Skeletal muscle tissue (tissue), 4 donors: ENCODE results near the gene GPR171. TPM values are rescaled to one million over a fixed set of nuclear protein-coding genes. Genes with fewer than 3 reads are reported as not detected.
A peak's percentile ranks its signal among the peaks of the same experiment; 100 is the strongest.
"Not testable (repeated sequence)": the region's sequence is repeated elsewhere in the genome, so short reads cannot be mapped to it uniquely, and the experiment has no call there.

Source experiments
- H3K27ac ChIP-seq: one replicate; pipeline ENCODE4 v1.7.0; 2013; ENCODE audit warnings: mild to moderate bottlenecking, low read depth, low read length, inconsistent platforms
- H3K27me3 ChIP-seq, 3 donors: one replicate each; pipeline ENCODE4 v1.7.0; 2013; ENCODE audit warnings: low read length in 3 of 3; ENCODE audit not compliant: control insufficient read depth in 3 of 3, insufficient read depth in 3 of 3
- H3K36me3 ChIP-seq, 3 donors: one replicate each; pipeline ENCODE4 v1.7.0; 2013; ENCODE audit warnings: low read length in 3 of 3; ENCODE audit not compliant: control insufficient read depth in 3 of 3, insufficient read depth in 3 of 3
- H3K4me1 ChIP-seq, 3 donors: one replicate each; pipeline ENCODE4 v1.7.0; 2013; ENCODE audit warnings: low read length in 3 of 3, mild to moderate bottlenecking in 3 of 3; ENCODE audit not compliant: control insufficient read depth in 3 of 3, insufficient read depth in 3 of 3
- H3K4me3 ChIP-seq, 3 donors: one replicate each; pipeline ENCODE4 v1.7.0; 2013; ENCODE audit warnings: low read length in 3 of 3
- H3K9ac ChIP-seq, 3 donors: one replicate each; pipeline ENCODE4 v1.7.0; 2013; ENCODE audit warnings: low read length in 3 of 3, mild to moderate bottlenecking in 3 of 3, moderate library complexity in 2 of 3, low read depth in 1 of 3
- H3K9me3 ChIP-seq, 3 donors: one replicate each; pipeline ENCODE4 v1.7.0; 2013; ENCODE audit warnings: low read length in 3 of 3; ENCODE audit not compliant: control insufficient read depth in 3 of 3
- total RNA-seq: library from RNA; depleted of rRNA; stranded (reverse); fragments of >200 nt; gene quantifications from one replicate; pipeline ENCODE4 v1.2.3, GENCODE V29; 2014
- donor health status: Osteomylitis.

Gene GPR171
- total RNA-seq, 1 donor from 2014 or later, result 1.6 TPM

DNA sequence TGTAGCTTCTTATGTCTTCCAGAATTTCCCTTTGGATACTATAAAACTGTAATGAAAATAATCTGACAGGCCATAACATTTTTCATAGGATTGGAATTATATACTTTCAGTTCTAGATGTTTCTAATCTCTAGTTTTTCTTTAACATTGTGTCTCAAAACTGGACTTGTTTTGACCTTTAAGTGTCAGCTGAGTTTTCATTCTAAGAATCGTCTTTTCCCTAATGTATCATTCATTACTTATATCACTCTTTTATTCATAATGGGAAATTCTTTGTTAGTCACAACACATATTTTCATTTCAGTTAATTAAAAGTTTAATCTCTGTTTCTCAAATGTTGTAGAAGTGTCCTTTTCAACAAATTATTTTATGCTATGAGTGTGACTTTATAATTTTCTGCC lies 11.9 kb downstream of the GPR171 start:
- Histone ChIP-seq H3K9ac (no peak overlapping the region), H3K36me3 (no peaks in the 10 kb centered on the region), H3K9me3 (no peaks in the 10 kb centered on the region), H3K4me1 (no peaks in the 10 kb centered on the region), H3K4me3 (no peak overlapping the region), H3K27ac (no peak overlapping the region), H3K27me3 (no peaks in the 10 kb centered on the region)

DNA sequence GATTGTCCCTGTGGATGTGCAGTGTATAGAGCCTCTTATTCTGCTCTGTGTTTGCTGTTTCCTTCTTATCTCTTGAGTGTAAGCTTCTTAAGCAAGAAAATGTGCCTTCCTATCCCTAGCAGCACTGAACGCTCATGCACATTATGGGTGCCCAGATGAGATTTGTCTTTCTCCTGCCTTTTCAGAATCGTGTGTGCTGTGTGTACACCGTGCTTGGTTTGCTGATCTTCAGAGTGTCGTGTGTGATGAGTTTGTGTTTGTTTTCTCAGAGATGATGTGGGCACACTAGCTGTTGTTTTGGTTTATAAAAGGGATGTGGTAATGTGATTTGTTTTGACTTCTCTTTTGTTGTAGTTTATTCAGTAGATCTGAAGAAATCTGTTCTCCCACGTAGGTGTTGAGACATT lies 19.7 kb downstream of the GPR171 start:
- H3K27ac ChIP-seq, result no peak overlapping the region
- H3K27me3 ChIP-seq, result no peaks in the 10 kb centered on the region
- H3K9ac ChIP-seq, result no peak overlapping the region
- no peaks in the 10 kb centered on the region for H3K36me3 ChIP-seq
- no peaks in the 10 kb centered on the region for H3K4me1 ChIP-seq
- H3K9me3 ChIP-seq, result no peaks in the 10 kb centered on the region
- H3K4me3 ChIP-seq, result no peak overlapping the region

DNA sequence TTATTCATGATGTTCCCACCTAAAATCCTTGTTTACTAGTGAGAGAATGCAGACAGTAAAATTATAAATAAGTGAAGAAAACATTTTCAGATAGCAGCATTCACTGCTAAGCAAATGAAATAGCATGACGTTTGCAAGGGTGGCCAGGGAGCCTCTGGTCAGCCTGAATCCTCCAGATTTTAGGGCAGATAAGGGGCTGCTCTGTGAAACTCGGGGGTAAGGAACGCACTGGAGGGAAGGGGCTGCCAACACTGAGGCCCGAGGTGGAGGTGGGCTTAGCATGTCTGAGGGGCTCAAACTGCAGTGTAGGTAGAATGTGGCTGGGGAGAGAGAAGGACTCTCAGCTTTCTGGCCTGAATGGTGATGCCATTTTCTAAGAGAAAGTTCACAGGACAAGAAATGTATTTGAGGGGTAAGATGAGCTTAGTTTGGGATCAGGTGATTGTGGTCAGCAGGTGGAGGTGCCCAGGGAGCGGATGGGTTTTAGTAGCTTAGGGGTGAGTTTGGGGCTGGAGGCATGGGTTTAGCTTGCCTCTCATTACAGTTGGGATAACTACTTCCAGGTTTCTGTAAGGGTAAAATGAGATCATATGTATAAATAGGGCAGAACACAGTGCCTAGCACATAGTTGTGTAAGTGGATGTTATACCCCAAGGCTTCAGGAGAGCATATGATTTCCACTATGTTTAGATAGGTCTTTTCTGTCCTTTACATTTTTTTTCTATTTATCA lies 20.5 kb downstream of the GPR171 start:
- Histone ChIP-seq H3K9me3 (no peaks in the 10 kb centered on the region), H3K4me3 (no peak overlapping the region), H3K4me1 (no peaks in the 10 kb centered on the region), H3K27ac (no peak overlapping the region), H3K9ac (no peak overlapping the region), H3K36me3 (no peaks in the 10 kb centered on the region), H3K27me3 (no peaks in the 10 kb centered on the region)

DNA sequence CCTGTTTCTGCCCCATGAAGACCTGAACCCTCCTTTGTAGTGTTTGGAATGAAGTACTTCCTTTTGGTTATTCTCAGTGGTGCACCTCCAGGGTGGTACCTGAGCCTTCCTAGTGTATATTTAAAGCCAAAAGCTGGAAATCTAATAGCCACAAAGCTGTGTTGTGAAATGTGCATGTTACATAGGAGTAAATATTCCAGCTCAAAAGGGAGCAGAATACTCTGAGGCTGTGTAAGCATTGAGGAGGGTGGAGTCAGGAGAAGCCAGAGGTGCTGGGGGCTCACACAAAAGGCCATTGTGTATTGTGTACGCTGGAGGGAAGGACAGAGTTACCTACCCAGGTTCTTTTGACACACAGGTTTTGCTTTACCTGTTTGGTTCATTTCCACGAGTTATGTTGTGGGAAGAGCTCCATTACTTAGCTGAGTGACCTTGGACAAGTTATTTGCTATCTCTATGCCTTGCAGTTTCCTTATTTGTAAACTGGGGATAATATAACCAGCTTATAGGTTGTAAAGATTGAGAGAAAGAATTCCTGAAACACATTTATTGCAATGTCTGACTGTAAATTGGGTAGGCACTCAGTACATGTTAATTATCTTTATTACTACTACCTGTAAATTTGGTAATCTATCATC lies 24.7 kb downstream of the GPR171 start:
- H3K9me3 ChIP-seq, result no peaks in the 10 kb centered on the region
- no peak overlapping the region for H3K27ac ChIP-seq
- H3K36me3 ChIP-seq, result no peaks in the 10 kb centered on the region
- no peaks in the 10 kb centered on the region for H3K4me1 ChIP-seq
- H3K9ac ChIP-seq, result no peak overlapping the region
- H3K4me3 ChIP-seq, result no peak overlapping the region
- no peaks in the 10 kb centered on the region for H3K27me3 ChIP-seq

DNA sequence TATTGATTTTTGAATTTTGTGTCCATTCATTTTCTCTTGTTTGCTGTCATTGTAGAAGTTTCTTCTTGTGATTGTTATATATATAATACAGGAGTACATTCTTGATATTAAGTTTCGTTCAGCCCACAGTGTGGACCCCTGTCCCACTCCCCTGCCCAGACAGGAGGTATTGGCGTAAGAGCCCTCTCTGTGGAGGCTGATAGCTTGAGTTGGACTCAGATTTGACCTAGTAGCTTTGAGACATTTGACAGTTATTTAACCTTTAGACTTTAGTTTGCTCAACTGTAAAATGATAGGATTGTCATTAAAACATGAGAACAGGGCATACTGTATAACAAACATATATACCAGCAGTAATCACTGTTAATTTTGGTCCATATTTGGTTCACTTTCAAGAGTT lies 27.1 kb downstream of the GPR171 start:
- Histone ChIP-seq H3K4me3 (no peak overlapping the region), H3K4me1 (peaks cover 0 to 2% (median 0%) of the 10 kb centered on the region in 3 donors), H3K9ac (no peak overlapping the region), H3K36me3 (no peaks in the 10 kb centered on the region), H3K27me3 (no peaks in the 10 kb centered on the region), H3K9me3 (no peaks in the 10 kb centered on the region), H3K27ac (no peak overlapping the region)

DNA sequence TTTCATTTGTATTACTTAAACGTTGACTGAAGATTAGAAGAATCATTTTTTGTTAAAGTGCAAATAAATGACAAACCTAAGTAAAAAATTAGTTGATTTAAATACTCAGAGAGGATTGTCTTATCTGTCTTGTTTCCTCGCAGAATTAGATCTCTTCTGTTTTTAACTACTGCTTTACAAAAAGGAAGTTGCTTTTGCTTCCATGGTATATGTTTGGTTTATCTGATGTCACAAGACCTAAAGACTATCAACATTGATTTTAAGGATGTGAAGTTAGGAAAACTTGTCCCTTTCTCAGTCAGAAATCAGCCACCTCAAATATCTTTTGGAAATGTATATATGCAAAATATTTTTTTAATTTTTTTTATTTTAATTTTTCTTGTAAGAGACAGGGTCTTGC lies 28.7 kb downstream of the GPR171 start:
- no peak overlapping the region for H3K27ac ChIP-seq
- H3K4me3 ChIP-seq, result no peak overlapping the region
- no peak overlapping the region for H3K9ac ChIP-seq
- peaks cover 0 to 13% (median 7%) of the 10 kb centered on the region in 3 donors for H3K4me1 ChIP-seq
- H3K36me3 ChIP-seq, result no peaks in the 10 kb centered on the region
- H3K9me3 ChIP-seq, result no peaks in the 10 kb centered on the region
- no peaks in the 10 kb centered on the region for H3K27me3 ChIP-seq

DNA sequence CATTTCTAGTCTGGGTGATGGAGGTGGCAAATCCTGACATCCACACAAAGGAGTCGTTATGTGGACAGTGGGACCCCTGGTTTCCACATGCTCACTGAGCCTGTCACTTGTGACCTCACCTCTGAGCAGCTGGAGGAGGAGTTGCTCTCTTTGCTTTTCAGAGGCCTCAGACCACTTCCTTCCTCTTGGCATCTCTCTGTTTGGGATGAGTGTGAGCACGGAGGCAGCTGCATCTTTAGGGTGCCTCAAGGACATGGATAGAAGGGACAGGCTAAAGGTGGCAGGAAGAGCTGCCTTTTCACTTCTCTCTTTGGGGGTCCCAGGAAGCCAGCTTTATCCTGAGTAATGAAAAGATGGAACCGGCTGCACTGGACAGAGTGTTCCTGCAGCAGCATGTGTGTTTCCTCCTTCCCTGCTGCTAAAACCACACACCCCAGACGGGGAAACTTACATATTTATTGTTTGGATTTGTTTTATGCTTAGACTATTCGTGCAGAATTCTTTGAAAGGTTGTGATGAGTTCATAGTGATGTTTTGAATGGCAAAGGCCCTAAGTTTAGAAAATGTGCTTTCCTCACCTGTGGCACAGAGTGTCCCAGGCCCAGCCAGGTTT lies 31.8 kb downstream of the GPR171 start:
- Histone ChIP-seq H3K4me1 (peaks cover 4 to 13% (median 7%) of the 10 kb centered on the region in 3 donors), H3K9ac (no peak overlapping the region), H3K27me3 (no peaks in the 10 kb centered on the region), H3K36me3 (no peaks in the 10 kb centered on the region), H3K9me3 (no peaks in the 10 kb centered on the region), H3K4me3 (no peak overlapping the region), H3K27ac (peak overlapping the region; percentile 38)

DNA sequence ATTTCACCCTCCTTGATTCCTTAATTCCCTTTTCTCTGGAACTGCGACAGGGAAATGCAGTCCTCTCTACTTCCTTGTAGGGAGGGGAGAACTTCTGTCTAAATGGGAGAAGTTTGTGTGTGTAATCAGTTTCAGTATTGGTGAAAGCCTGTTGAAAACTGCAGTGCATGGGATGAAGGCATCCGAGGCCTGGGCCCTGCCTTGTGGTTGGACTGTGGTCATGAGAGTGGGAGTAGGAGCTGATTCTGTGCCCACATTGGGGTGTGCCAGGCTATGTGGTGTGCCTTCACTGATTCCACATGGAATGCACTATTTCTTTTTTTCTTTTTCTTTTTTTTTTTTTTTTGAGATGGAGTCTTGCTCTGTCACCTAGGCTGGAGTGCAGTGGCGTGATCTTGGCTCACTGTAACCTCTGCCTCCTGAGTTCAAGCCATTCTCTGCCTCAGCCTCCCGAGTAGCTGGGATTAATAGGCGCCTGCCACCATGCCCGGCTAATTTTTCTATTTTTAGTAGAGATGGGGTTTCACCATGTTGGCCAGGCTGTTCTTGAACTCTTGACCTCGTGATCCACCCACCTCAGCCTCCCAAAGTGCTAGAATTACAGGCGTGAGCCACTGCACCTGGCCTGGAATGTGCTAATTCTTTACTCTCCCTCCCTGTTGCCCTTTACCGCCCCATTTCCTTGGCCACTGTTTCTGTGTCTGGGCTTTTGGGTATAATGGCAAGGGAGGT lies 32.9 kb downstream of the GPR171 start:
- not testable (repeated sequence) for H3K4me3 ChIP-seq, H3K36me3 ChIP-seq, H3K27me3 ChIP-seq, H3K9ac ChIP-seq, H3K9me3 ChIP-seq
- peak overlapping the region; percentile 60 for H3K27ac ChIP-seq
- H3K4me1 ChIP-seq, result peaks cover 4 to 13% (median 7%) of the 10 kb centered on the region in 3 donors

DNA sequence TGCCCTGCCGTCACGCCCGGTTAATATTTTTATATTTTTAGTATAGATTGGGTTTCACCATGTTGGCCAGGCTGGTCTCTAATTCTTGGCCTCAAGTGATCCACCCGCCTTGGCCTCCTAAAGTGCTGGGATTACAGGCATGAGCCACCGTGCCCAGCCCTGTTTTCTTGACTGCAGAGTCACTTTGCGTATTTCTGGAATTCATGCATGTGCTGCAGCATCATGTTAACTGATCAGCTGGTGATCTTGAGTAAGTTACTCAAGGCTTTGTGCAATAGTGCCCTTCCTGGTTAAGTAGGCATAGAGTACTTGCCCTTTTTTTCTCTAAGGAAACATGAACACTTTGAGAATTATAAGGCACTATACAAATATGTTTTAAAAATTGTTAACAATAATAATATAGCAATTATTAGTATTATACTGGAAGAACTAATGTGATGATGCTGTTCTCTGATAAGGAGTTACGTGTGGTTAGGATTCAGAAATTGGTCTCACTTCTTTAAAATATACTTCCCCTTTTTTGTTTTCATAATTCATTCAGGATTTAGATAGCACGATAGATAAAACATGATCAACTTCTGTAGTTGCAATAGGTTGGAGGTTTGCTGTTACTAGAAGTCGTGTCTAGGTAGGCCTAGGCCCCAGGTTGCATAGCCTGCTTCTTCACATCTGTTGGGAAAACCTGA lies 33.6 kb downstream of the GPR171 start:
- H3K4me1 ChIP-seq, result peaks cover 4 to 13% (median 7%) of the 10 kb centered on the region in 3 donors
- H3K27ac ChIP-seq, result peak overlapping the region; percentile 60
- H3K36me3 ChIP-seq, result no peaks in the 10 kb centered on the region
- H3K9me3 ChIP-seq, result no peaks in the 10 kb centered on the region
- H3K4me3 ChIP-seq, result no peak overlapping the region
- no peak overlapping the region for H3K9ac ChIP-seq
- H3K27me3 ChIP-seq, result no peaks in the 10 kb centered on the region
